ENCODE results near the gene MARCKSL1. TPM values are rescaled to one million over a fixed set of nuclear protein-coding genes. Genes with fewer than 3 reads are reported as not detected.

Gene MARCKSL1
- total RNA-seq, 6 experiments from 2014 or later: 10.0 to 24.4 (median 14.2) TPM

DNA sequence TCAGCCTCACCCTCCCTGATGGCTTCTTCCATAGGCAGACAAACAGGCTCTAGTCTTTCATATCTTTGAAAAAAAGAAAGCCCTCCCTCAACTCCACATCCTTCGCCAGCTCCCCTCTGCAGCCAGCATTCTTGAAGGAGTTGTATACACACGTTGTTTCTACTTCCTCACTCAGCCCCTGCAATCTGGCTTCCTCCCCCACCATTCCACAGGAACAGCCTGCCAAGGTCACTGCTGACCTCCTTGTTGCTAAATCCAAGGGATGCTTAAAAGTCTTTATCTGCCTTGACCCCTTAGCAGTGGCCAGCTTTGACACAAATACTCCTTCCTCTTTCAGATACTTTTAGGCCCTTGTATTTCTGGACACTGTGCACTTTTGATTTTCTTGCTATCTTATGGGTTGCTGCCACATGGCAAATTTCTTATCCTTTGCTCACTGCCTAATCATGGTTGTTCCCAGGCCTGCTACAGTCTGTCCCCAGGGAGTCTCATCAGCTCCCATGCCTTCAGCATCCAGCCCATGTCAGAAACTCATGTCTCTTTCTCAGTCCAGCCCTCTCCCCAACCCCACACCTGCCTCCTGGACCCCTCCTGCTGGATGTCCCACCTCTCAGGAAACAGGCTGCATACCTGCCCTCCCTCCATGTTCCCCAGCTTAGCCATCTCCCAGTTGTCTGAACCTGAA lies 18.0 kb upstream of the MARCKSL1 start:
- Histone ChIP-seq H3K4me1 (peaks cover 0 to 22% (median 4%) of the 10 kb centered on the region in 4 donors), H3K27ac (peak overlapping the region in 1 of 3 donors; percentile 86), H3K36me3 (no peaks in the 10 kb centered on the region), H3K27me3 (no peaks in the 10 kb centered on the region), H3K9me3 (no peaks in the 10 kb centered on the region), H3K4me3 (no peak overlapping the region)
- peak in 2 of 3 donors; percentile 54 to 69 for DNase-seq
- TF ChIP-seq, protein P1, sequence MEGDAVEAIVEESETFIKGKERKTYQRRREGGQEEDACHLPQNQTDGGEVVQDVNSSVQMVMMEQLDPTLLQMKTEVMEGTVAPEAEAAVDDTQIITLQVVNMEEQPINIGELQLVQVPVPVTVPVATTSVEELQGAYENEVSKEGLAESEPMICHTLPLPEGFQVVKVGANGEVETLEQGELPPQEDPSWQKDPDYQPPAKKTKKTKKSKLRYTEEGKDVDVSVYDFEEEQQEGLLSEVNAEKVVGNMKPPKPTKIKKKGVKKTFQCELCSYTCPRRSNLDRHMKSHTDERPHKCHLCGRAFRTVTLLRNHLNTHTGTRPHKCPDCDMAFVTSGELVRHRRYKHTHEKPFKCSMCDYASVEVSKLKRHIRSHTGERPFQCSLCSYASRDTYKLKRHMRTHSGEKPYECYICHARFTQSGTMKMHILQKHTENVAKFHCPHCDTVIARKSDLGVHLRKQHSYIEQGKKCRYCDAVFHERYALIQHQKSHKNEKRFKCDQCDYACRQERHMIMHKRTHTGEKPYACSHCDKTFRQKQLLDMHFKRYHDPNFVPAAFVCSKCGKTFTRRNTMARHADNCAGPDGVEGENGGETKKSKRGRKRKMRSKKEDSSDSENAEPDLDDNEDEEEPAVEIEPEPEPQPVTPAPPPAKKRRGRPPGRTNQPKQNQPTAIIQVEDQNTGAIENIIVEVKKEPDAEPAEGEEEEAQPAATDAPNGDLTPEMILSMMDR (IDR thresholded peaks at IDR 0.05): no peak
- no peak for TF ChIP-seq POLR2A (IDR thresholded peaks at IDR 0.05)
- intact Hi-C loops (cut with DNase I): no loop called here
- 36% methylated on average over 2 of the region's 2 CpGs for WGBS (ENCODE audit: insufficient coverage, low coverage, low lambda C conversion rate, missing lambda C conversion rate)
- ATAC-seq: peak; percentile 3 to 23 (median 18)

DNA sequence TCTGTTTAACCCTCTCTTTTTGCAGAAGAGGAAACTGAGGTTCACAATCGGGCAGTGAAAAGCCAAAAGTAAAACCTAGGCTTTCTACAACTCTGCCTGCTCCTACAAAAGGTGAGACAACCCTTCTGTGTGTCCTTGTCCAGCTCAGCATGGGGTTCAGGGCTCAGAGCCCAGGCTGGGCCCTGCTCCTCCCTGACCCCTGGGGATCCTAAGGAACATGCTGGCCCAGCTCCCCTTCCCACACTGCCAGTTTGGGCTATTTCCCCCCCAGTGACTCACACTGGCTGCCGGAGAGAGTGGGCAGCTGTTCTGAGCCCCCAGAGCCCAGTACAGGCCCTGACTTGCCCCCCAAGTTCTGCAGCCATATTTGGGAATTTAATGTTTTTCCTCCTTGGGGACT lies 17.4 kb upstream of the MARCKSL1 start:
- H3K36me3 ChIP-seq: no peaks in the 10 kb centered on the region
- no peak for DNase-seq
- no peak for ATAC-seq
- TF ChIP-seq, protein P1 (IDR thresholded peaks at IDR 0.05): no peak
- no peak for TF ChIP-seq POLR2A (IDR thresholded peaks at IDR 0.05)
- WGBS (ENCODE audit: insufficient coverage, low coverage, low lambda C conversion rate, missing lambda C conversion rate): 57% methylated on average over 2 of the region's 2 CpGs
- no peaks in the 10 kb centered on the region for H3K9me3 ChIP-seq
- no peak overlapping the region for H3K4me3 ChIP-seq
- peak overlapping the region in 2 of 3 donors; percentile 21 to 86 for H3K27ac ChIP-seq
- intact Hi-C loops (cut with DNase I): no loop called here
- no peaks in the 10 kb centered on the region for H3K27me3 ChIP-seq
- H3K4me1 ChIP-seq: peaks cover 0 to 23% (median 4%) of the 10 kb centered on the region in 4 donors

DNA sequence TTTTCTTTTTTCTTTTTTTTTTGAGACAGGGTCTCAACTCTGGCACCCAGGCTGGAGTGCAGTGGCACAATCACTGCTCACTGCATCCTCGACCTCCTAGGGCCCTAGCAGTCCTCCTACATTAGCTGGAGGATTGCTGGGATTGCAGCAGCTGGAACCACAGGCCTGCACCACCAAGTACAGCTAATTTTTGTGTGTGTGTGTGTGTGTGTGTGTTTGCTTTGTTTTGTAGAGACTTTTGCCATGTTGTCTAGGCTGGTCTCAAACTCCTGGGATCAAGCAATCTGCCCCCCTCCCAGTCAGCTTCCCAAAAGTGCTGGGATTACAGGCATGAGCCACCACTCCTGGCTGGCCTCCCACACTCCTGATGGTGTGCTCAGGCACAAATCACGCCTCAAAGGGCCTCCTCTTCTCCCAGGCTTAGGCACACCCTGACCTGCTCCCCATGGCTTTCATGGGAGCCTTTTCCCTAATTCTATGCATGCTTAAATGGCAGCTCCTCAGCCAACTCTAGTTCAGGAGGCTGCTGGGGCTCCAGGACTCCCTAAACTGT lies 16.9 kb upstream of the MARCKSL1 start:
- DNase-seq (no peak), ATAC-seq (no peak)
- H3K4me1 ChIP-seq: peaks cover 0 to 18% (median 4%) of the 10 kb centered on the region in 4 donors
- no peak overlapping the region for H3K4me3 ChIP-seq
- WGBS (ENCODE audit: insufficient coverage, low coverage, low lambda C conversion rate, missing lambda C conversion rate): no CpG with 5 or more reads among the region's 2 CpGs
- H3K27me3 ChIP-seq: no peaks in the 10 kb centered on the region
- no peaks in the 10 kb centered on the region for H3K36me3 ChIP-seq
- no peaks in the 10 kb centered on the region for H3K9me3 ChIP-seq
- no peak for TF ChIP-seq POLR2A (IDR thresholded peaks at IDR 0.05)
- TF ChIP-seq, protein P1 (IDR thresholded peaks at IDR 0.05): no peak
- H3K27ac ChIP-seq: peak overlapping the region; percentile 21 to 88 (median 86)
- intact Hi-C loops (cut with DNase I): no loop called here

DNA sequence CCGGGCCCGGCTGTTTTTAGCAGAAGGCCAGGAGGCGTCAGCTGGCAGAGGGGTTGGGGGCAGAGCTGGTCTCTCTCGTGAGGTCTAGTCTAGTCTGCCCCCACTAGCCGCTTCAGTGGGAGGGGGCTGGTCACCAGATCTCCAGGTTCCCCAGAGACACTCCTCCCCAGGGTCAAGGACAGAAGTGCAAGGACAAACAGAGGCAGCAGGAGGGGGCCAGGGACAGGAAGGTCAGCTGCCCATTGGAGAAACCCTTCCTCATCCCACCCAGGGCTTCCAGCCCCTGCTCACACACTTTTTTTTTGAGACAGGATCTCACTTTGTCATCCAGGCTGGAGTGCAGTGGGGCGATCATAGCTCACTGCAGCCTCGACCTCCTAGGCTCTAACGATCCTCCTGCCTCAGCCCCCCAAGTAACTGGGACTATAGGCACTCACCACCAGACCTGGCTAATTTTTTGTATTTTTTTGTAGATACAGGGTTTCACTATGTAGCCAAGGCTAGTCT lies 16.3 kb upstream of the MARCKSL1 start:
- Histone ChIP-seq H3K36me3 (no peaks in the 10 kb centered on the region), H3K27ac (peak overlapping the region; percentile 86 to 94 (median 88)), H3K9me3 (no peaks in the 10 kb centered on the region), H3K4me3 (peak overlapping the region; percentile 74 to 93 (median 75)), H3K4me1 (peaks cover 0 to 14% (median 4%) of the 10 kb centered on the region in 4 donors), H3K27me3 (no peaks in the 10 kb centered on the region)
- 47% methylated on average over 3 of the region's 8 CpGs for WGBS (ENCODE audit: insufficient coverage, low coverage, low lambda C conversion rate, missing lambda C conversion rate)
- intact Hi-C loops (cut with DNase I): no loop called here
- TF ChIP-seq, protein P1 (IDR thresholded peaks at IDR 0.05): no peak
- TF ChIP-seq POLR2A (IDR thresholded peaks at IDR 0.05): no peak
- ATAC-seq (no peak), DNase-seq (no peak)
